NB4 (cell line): ENCODE results near the gene RIOK1.
"Not testable (repeated sequence)": the region's sequence is repeated elsewhere in the genome, so short reads cannot be mapped to it uniquely, and the experiment has no call there.

Source experiments
- MYC ChIP-seq: IDR thresholded peaks from 2 replicates; pipeline ENCODE4 v1.6.1; 2011; ENCODE audit warnings: low read depth, low read length
- POLR2A ChIP-seq: IDR thresholded peaks from 2 replicates; pipeline ENCODE4 v1.6.1; 2011; ENCODE audit warnings: mild to moderate bottlenecking; ENCODE audit not compliant: insufficient read length; ENCODE audit errors: extremely low read depth
- TF ChIP-seq, protein P1 (sequence below): IDR thresholded peaks from one replicate; pipeline ENCODE4 v1.5.1; 2012; ENCODE audit warnings: low read depth, low read length

DNA sequence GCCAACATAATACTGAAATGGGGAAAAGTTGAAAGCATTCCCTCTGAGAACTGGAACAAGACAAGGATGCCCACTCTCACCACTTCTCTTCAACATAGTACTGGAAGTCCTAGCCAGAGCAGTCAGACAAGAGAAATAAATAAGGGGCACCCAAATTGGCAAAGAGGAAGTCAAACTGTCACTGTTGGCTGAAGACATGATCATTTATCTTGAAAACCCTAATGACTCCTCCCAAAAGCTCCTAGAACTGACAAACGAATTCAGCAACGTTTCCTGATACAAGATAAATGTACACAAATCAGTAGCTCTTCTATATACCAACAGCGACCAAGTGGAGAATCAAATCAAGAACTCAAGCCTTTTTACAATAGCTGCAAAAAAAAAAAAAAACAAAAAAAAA is 37.7 kb upstream of the RIOK1 start:
- TF ChIP-seq, protein P1, sequence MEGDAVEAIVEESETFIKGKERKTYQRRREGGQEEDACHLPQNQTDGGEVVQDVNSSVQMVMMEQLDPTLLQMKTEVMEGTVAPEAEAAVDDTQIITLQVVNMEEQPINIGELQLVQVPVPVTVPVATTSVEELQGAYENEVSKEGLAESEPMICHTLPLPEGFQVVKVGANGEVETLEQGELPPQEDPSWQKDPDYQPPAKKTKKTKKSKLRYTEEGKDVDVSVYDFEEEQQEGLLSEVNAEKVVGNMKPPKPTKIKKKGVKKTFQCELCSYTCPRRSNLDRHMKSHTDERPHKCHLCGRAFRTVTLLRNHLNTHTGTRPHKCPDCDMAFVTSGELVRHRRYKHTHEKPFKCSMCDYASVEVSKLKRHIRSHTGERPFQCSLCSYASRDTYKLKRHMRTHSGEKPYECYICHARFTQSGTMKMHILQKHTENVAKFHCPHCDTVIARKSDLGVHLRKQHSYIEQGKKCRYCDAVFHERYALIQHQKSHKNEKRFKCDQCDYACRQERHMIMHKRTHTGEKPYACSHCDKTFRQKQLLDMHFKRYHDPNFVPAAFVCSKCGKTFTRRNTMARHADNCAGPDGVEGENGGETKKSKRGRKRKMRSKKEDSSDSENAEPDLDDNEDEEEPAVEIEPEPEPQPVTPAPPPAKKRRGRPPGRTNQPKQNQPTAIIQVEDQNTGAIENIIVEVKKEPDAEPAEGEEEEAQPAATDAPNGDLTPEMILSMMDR = not testable (repeated sequence)
- TF ChIP-seq MYC, POLR2A: not testable (repeated sequence)
